Liver (tissue), 9 donors: ENCODE measurements around the gene SPTBN1. TPM values are rescaled to one million over a fixed set of nuclear protein-coding genes. Genes with fewer than 3 reads are reported as not detected.

Experiments used
- DNase-seq: peaks from one replicate; pipeline ENCODE4 v3.0.0-alpha.2; 2017; ENCODE audit warnings: low spot score
- H3K27ac ChIP-seq, 2 donors: one replicate each; pipeline ENCODE4 v1.7.0; 2013; ENCODE audit warnings: inconsistent platforms in 2 of 2, low read length in 2 of 2, control low read depth in 1 of 2, low read depth in 1 of 2, mild to moderate bottlenecking in 1 of 2
- H3K27me3 ChIP-seq, 4 donors: one replicate each; pipeline versions ENCODE4 v1.6.1 to v1.7.0; 2013; ENCODE audit warnings: low read length in 3 of 4, inconsistent platforms in 1 of 4, mild to moderate bottlenecking in 1 of 4, moderate library complexity in 1 of 4; ENCODE audit not compliant: control insufficient read depth in 4 of 4, insufficient read depth in 4 of 4
- H3K36me3 ChIP-seq, 4 donors: one replicate each; pipeline versions ENCODE4 v1.6.1 to v1.7.0; 2013; ENCODE audit warnings: low read length in 3 of 4, mild to moderate bottlenecking in 3 of 4, low read depth in 1 of 4, moderate library complexity in 1 of 4; ENCODE audit not compliant: control insufficient read depth in 4 of 4, insufficient read depth in 3 of 4
- H3K4me1 ChIP-seq, 4 donors: one replicate each; pipeline versions ENCODE4 v1.6.1 to v1.7.0; 2013; ENCODE audit warnings: low read length in 3 of 4, mild to moderate bottlenecking in 3 of 4, moderate library complexity in 1 of 4; ENCODE audit not compliant: control insufficient read depth in 4 of 4, insufficient read depth in 4 of 4
- H3K4me3 ChIP-seq, 3 donors: one replicate each; pipeline versions ENCODE4 v1.6.1 to v1.7.0; 2013; ENCODE audit warnings: low read length in 3 of 3, control low read depth in 1 of 3, low read depth in 1 of 3, mild to moderate bottlenecking in 1 of 3
- H3K9ac ChIP-seq, 2 donors: one replicate each; pipeline ENCODE4 v1.7.0; 2013; ENCODE audit warnings: low read length in 2 of 2, mild to moderate bottlenecking in 2 of 2, moderate library complexity in 2 of 2, control low read depth in 1 of 2, low read depth in 1 of 2
- H3K9me3 ChIP-seq, 4 donors: one replicate each; pipeline versions ENCODE4 v1.6.1 to v1.7.0; 2013; ENCODE audit warnings: low read length in 3 of 4; ENCODE audit not compliant: control insufficient read depth in 4 of 4
- CTCF ChIP-seq: fragments of 150-350 bp; IDR thresholded peaks from 2 replicates; pipeline ENCODE4 v1.5.1; 2017; ENCODE audit warnings: improper control_type of control experiment, low read depth, low read length; ENCODE audit not compliant: missing input control
- EGR1 ChIP-seq, 2 donors: IDR thresholded peaks; 2 replicates each; pipeline ENCODE4 v1.6.1; 2016 to 2018; ENCODE audit warnings: antibody characterized with exemption in 2 of 2, low read depth in 2 of 2
- FOXA1 ChIP-seq: IDR thresholded peaks from 2 replicates; pipeline ENCODE4 v1.6.1; 2016; ENCODE audit warnings: antibody characterized with exemption
- FOXA2 ChIP-seq: IDR thresholded peaks from 2 replicates; pipeline ENCODE4 v1.6.1; 2016; ENCODE audit warnings: antibody characterized with exemption
- GABPA ChIP-seq, 2 donors: IDR thresholded peaks in 1 of 2; conservative IDR thresholded peaks in 1 of 2; 2 replicates each; pipeline ENCODE4 v1.6.1; 2016; ENCODE audit warnings: antibody characterized with exemption in 2 of 2, mild to moderate bottlenecking in 1 of 2, moderate library complexity in 1 of 2
- HNF4A ChIP-seq, 2 donors: conservative IDR thresholded peaks; 2 replicates each; pipeline ENCODE4 v1.6.1; 2016; ENCODE audit warnings: antibody characterized with exemption in 2 of 2, mild to moderate bottlenecking in 2 of 2
- HNF4G ChIP-seq: IDR thresholded peaks from 2 replicates; pipeline ENCODE4 v1.6.1; 2016; ENCODE audit warnings: antibody characterized with exemption
- JUND ChIP-seq, 2 donors: IDR thresholded peaks; 2 replicates each; pipeline ENCODE4 v1.6.1; 2016; ENCODE audit warnings: antibody characterized with exemption in 2 of 2
- MAX ChIP-seq: IDR thresholded peaks from 2 replicates; pipeline ENCODE4 v1.6.1; 2016; ENCODE audit warnings: antibody characterized with exemption
- NR2F2 ChIP-seq: IDR thresholded peaks from 2 replicates; pipeline ENCODE4 v1.6.1; 2016; ENCODE audit warnings: antibody characterized with exemption
- RAD21 ChIP-seq, 2 donors: IDR thresholded peaks; 2 replicates each; pipeline ENCODE4 v1.6.1; 2016; ENCODE audit warnings: antibody characterized with exemption in 2 of 2, mild to moderate bottlenecking in 2 of 2
- REST ChIP-seq: IDR thresholded peaks from 2 replicates; pipeline ENCODE4 v1.6.1; 2016; ENCODE audit warnings: antibody characterized with exemption, mild to moderate bottlenecking
- RXRA ChIP-seq, 2 donors: IDR thresholded peaks; 2 replicates each; pipeline ENCODE4 v1.6.1; 2017 to 2018; ENCODE audit warnings: antibody characterized with exemption in 2 of 2, mild to moderate bottlenecking in 1 of 2
- SP1 ChIP-seq: IDR thresholded peaks from 2 replicates; pipeline ENCODE4 v1.6.1; 2018; ENCODE audit warnings: antibody characterized with exemption, mild to moderate bottlenecking
- TAF1 ChIP-seq: conservative IDR thresholded peaks from 2 replicates; pipeline ENCODE4 v1.6.1; 2016; ENCODE audit warnings: antibody characterized with exemption, mild to moderate bottlenecking
- YY1 ChIP-seq: IDR thresholded peaks from 2 replicates; pipeline ENCODE4 v1.6.1; 2016; ENCODE audit warnings: antibody characterized with exemption, mild to moderate bottlenecking
- ZBTB33 ChIP-seq: IDR thresholded peaks from 2 replicates; pipeline ENCODE4 v1.6.1; 2016; ENCODE audit warnings: antibody characterized with exemption
- WGBS: extraction: QIAGEN DNeasy Blood & Tissue Kit; methylation state at CpG from one replicate; pipeline ENCODE4 v1.1.7; 2013; 5-methylcytosine and 5-hydroxymethylcytosine counted together
- polyA plus RNA-seq, 2 donors: library from polyadenylated mRNA; stranded (reverse) in 1 of 2; unstranded in 1 of 2; fragments of 200-250 nt in 1 of 2; fragments of >200 nt in 1 of 2; fragmentation: Nextera tagmentation in 1 of 2; extraction: Ambion mirVana in 1 of 2; gene quantifications; one replicate each; pipeline versions ENCODE4 v1.2.1 to v1.2.3, GENCODE V29; 2013 to 2015
- total RNA-seq, 2 donors: library from RNA; depleted of rRNA; stranded (reverse); fragments of >200 nt; gene quantifications; one replicate each; pipeline ENCODE4 v1.2.3, GENCODE V29; 2014
- donor health status: healthy.
- donor health status: healthy.
- donor health status: healthy.
- donor health status: healthy.
- donor health status: healthy.

The SPTBN1 gene
- total and polyA plus RNA-seq, 4 donors, result 44.8 to 191 (median 75.9) TPM

- Histone ChIP-seq H3K36me3 (peaks cover 0 to 2% (median 0%) of the 10 kb centered on the region in 4 donors), H3K9me3 (no peaks in the 10 kb centered on the region), H3K4me3 (no peak overlapping the region), H3K27me3 (no peaks in the 10 kb centered on the region), H3K4me1 (peaks cover 2 to 15% (median 11%) of the 10 kb centered on the region in 4 donors), H3K9ac (no peak overlapping the region), H3K27ac (no peak overlapping the region)
- DNase-seq, result no peak
- TF ChIP-seq MAX (no peak), EGR1 (IDR thresholded peaks at IDR 0.05; ENCODE audit: low read depth in 2 of 2) (no peak), HNF4A (conservative IDR thresholded peaks at IDR 0.05) (no peak), FOXA1 (no peak), FOXA2 (no peak), JUND (IDR thresholded peaks at IDR 0.05) (no peak), TAF1 (no peak), CTCF (no peak), RXRA (IDR thresholded peaks at IDR 0.05) (no peak), REST (no peak), ZBTB33 (no peak), YY1 (no peak), NR2F2 (no peak), GABPA (IDR thresholded peaks at IDR 0.05 in 1 of 2, conservative IDR thresholded peaks at IDR 0.05 in 1 of 2) (no peak), SP1 (no peak), HNF4G (no peak), RAD21 (IDR thresholded peaks at IDR 0.05) (no peak)
- WGBS, result 82% methylated on average over 2 of the region's 2 CpGs
Observed at GRCh38 chr2:54510916-54511315, 54.8 kb downstream of the SPTBN1 start.

- peaks cover 2 to 15% (median 11%) of the 10 kb centered on the region in 4 donors for H3K4me1 ChIP-seq
- no peak overlapping the region for H3K9ac ChIP-seq
- no peak for DNase-seq
- WGBS, result 56% methylated on average over 3 of the region's 3 CpGs
- H3K4me3 ChIP-seq, result no peak overlapping the region
- TF ChIP-seq SP1, result no peak
- no peak overlapping the region for H3K27ac ChIP-seq
- no peaks in the 10 kb centered on the region for H3K9me3 ChIP-seq
- peaks cover 0 to 2% (median 0%) of the 10 kb centered on the region in 4 donors for H3K36me3 ChIP-seq
- no peaks in the 10 kb centered on the region for H3K27me3 ChIP-seq
Observed at GRCh38 chr2:54512183-54512582, 56.1 kb downstream of the SPTBN1 start.
